ENCODE data around the gene RAMACL.

RAMACL gene

GRCh38 chr6:166597711-166598440, 11.4 kb upstream of the RAMACL start:
- Histone ChIP-seq H3K4me1 (ENCODE audit: low read length) (no peaks in the 10 kb centered on the region), H3K4me3 (ENCODE audit: low read length) (no peak overlapping the region), H3K27me3 (ENCODE audit: low read depth, low read length) (no peaks in the 10 kb centered on the region), H3K27ac (ENCODE audit: low read length) (no peak overlapping the region), H3K9me3 (ENCODE audit: insufficient read depth, low read length) (no peaks in the 10 kb centered on the region), H3K4me2 (ENCODE audit: low read length) (no peak overlapping the region), H2AFZ (ENCODE audit: low read depth, low read length) (no peak overlapping the region), H3K79me2 (ENCODE audit: low read length) (no peaks in the 10 kb centered on the region), H3K9ac (ENCODE audit: low read length) (no peak overlapping the region), H3K36me3 (replicated peaks; ENCODE audit: low read depth, low read length) (no peaks in the 10 kb centered on the region), H4K20me1 (ENCODE audit: insufficient read depth, low read length) (no peaks in the 10 kb centered on the region)
- TF ChIP-seq EZH2phosphoT487 (IDR thresholded peaks at IDR 0.05; ENCODE audit: low read depth) (no peak), CTCF (IDR thresholded peaks at IDR 0.05; ENCODE audit: low read depth, low read length) (no peak)

- Histone ChIP-seq H3K36me3 (replicated peaks; ENCODE audit: low read depth, low read length) (no peaks in the 10 kb centered on the region), H3K4me1 (ENCODE audit: low read length) (peaks cover 4% of the 10 kb centered on the region), H3K79me2 (ENCODE audit: low read length) (no peaks in the 10 kb centered on the region), H2AFZ (ENCODE audit: low read depth, low read length) (no peak overlapping the region), H3K9ac (ENCODE audit: low read length) (no peak overlapping the region), H3K4me3 (ENCODE audit: low read length) (no peak overlapping the region), H3K4me2 (ENCODE audit: low read length) (no peak overlapping the region), H3K9me3 (ENCODE audit: insufficient read depth, low read length) (no peaks in the 10 kb centered on the region), H3K27ac (ENCODE audit: low read length) (no peak overlapping the region), H4K20me1 (ENCODE audit: insufficient read depth, low read length) (no peaks in the 10 kb centered on the region), H3K27me3 (ENCODE audit: low read depth, low read length) (no peaks in the 10 kb centered on the region)
- no peak for TF ChIP-seq EZH2phosphoT487 (IDR thresholded peaks at IDR 0.05; ENCODE audit: low read depth)
- no peak for TF ChIP-seq CTCF (IDR thresholded peaks at IDR 0.05; ENCODE audit: low read depth, low read length)
Measured at GRCh38 chr6:166596776-166597507, 10.5 kb upstream of the RAMACL start.

- Histone ChIP-seq H3K27me3 (ENCODE audit: low read depth, low read length) (no peaks in the 10 kb centered on the region), H3K36me3 (replicated peaks; ENCODE audit: low read depth, low read length) (no peaks in the 10 kb centered on the region), H3K79me2 (ENCODE audit: low read length) (no peaks in the 10 kb centered on the region), H3K4me2 (ENCODE audit: low read length) (no peak overlapping the region), H3K4me3 (ENCODE audit: low read length) (no peak overlapping the region), H2AFZ (ENCODE audit: low read depth, low read length) (no peak overlapping the region), H4K20me1 (ENCODE audit: insufficient read depth, low read length) (no peaks in the 10 kb centered on the region), H3K27ac (ENCODE audit: low read length) (no peak overlapping the region), H3K4me1 (ENCODE audit: low read length) (peaks cover 14% of the 10 kb centered on the region), H3K9me3 (ENCODE audit: insufficient read depth, low read length) (no peaks in the 10 kb centered on the region), H3K9ac (ENCODE audit: low read length) (no peak overlapping the region)
- TF ChIP-seq CTCF (IDR thresholded peaks at IDR 0.05; ENCODE audit: low read depth, low read length) (no peak), EZH2phosphoT487 (IDR thresholded peaks at IDR 0.05; ENCODE audit: low read depth) (no peak)
Measured at GRCh38 chr6:166595949-166596348, 9.5 kb upstream of the RAMACL start.

DNA sequence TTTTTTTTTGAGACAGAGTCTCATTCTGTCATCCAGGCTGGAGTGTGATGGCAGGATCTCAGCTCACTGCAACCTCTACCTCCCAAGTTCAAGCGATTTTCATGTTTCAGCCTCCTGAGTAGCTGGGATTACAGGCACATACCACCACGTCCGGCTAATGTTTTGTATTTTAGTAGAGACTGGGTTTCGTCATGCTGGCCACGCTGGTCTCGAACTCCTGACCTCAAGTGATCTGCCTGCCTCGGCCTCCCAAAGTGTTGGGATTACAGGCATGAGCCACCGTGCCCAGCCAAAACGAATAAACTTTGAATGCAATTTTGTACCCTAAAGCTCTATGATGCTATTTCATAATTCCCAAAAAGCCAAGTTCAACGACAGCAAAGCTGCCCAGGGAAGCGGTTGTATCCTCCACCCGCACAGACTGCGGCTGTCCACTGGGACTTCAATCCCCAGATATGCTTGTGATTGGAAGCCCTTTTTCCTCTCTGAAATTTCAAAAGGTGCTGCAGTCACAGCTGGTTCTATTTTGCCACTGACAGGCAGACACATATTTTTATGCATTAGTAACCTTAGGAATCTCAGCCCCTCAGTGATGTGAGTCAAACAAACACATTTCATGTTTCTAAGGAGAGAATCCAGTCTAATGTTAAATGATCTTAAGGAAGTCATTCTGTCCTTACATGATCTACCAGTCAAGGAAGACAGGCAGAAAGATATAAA, 8.7 kb upstream of the RAMACL start:
- H3K4me1 ChIP-seq (ENCODE audit: low read length): peaks cover 21% of the 10 kb centered on the region
- H3K36me3 ChIP-seq (replicated peaks; ENCODE audit: low read depth, low read length): no peaks in the 10 kb centered on the region
- H2AFZ ChIP-seq (ENCODE audit: low read depth, low read length): no peak overlapping the region
- H4K20me1 ChIP-seq (ENCODE audit: insufficient read depth, low read length): no peaks in the 10 kb centered on the region
- no peak overlapping the region for H3K4me2 ChIP-seq (ENCODE audit: low read length)
- no peaks in the 10 kb centered on the region for H3K9me3 ChIP-seq (ENCODE audit: insufficient read depth, low read length)
- no peaks in the 10 kb centered on the region for H3K79me2 ChIP-seq (ENCODE audit: low read length)
- no peak overlapping the region for H3K9ac ChIP-seq (ENCODE audit: low read length)
- no peak overlapping the region for H3K27ac ChIP-seq (ENCODE audit: low read length)
- no peaks in the 10 kb centered on the region for H3K27me3 ChIP-seq (ENCODE audit: low read depth, low read length)
- TF ChIP-seq EZH2phosphoT487 (IDR thresholded peaks at IDR 0.05; ENCODE audit: low read depth) (no peak), CTCF (IDR thresholded peaks at IDR 0.05; ENCODE audit: low read depth, low read length) (no peak)
- no peak overlapping the region for H3K4me3 ChIP-seq (ENCODE audit: low read length)

Data from OCI-LY3 (cell line).